ENCODE data around the gene WWOX.

Gene WWOX

DNA sequence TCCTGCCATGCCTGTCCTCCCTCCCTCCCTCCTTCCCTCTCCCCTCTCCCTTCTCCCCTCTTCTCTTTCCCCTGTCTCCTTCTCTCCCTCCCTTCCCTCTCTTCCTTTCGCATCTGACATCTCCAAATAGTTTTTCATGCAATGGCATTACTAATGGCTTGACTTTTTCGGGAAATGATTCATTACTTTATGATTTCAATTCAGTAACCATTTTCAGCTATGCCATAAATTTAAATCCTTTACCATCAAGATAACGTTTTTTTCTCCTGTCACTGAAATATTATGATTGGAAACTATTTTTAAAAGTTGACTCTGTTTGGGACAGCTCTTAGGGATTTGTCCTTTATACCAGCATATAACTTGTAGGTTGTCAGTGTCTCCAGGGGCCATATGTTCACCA, 201.0 kb downstream of the WWOX start:
- no peak for DNase-seq (ENCODE audit: low spot score)

GRCh38 chr16:78303946-78304345, 204.5 kb downstream of the WWOX start:
- no peak for DNase-seq (ENCODE audit: low spot score)

DNA sequence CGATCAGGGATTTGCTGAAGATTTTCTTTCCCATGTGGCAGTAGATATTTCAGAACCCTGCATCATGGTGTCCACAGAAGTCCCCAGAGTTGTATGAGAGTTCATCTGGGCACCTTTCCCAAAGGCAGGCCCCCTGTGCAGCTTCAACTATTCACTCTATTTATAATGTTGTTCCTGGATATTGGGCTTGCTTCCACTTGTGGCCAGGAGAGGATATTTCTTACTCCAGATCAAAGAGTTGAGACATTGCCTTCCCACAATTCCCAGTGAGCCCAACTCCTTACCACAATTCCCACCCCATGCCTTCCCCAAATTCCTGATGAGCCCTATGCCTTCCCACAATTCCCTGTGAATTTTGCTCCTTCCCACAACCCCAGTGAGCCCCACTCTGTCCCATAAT, 206.9 kb downstream of the WWOX start:
- DNase-seq (ENCODE audit: low spot score), result no peak

- no peak for DNase-seq (ENCODE audit: low spot score)
Measured at GRCh38 chr16:78307824-78308528, 208.5 kb downstream of the WWOX start.

- DNase-seq (ENCODE audit: low spot score), result no peak
Measured at GRCh38 chr16:78309763-78310162, 210.3 kb downstream of the WWOX start.

GRCh38 chr16:78310196-78310595, 210.7 kb downstream of the WWOX start:
- no peak for DNase-seq (ENCODE audit: low spot score)

DNA sequence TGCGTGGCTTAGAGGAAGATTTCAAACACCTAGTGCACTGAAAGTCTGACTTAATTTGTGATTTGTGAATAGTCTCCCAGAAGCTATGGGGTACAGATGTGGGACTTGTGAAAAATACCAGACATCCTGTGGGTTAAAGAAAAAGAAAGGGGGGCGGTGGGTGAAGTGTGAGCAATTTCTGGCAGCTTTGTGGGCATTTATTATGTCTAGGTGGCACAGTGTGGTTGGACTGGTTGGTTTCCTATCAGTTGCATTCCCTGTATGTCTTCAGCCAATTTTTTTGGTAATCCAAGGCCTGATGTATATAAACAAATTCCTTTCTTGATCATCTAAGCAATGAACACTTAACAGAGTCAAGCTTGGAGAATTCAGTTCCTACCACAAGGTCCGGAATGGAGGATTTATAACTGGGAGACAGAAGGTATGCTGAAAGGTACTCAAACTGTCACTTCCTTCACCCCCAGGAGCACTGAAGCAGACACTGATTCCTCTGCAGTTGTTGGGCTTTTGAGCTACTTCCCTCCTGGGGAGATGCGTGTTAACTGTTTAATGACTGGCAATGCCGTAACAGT, 211.6 kb downstream of the WWOX start:
- no peak for DNase-seq (ENCODE audit: low spot score)

GRCh38 chr16:78311831-78312230, 212.4 kb downstream of the WWOX start:
- DNase-seq (ENCODE audit: low spot score), result no peak

DNA sequence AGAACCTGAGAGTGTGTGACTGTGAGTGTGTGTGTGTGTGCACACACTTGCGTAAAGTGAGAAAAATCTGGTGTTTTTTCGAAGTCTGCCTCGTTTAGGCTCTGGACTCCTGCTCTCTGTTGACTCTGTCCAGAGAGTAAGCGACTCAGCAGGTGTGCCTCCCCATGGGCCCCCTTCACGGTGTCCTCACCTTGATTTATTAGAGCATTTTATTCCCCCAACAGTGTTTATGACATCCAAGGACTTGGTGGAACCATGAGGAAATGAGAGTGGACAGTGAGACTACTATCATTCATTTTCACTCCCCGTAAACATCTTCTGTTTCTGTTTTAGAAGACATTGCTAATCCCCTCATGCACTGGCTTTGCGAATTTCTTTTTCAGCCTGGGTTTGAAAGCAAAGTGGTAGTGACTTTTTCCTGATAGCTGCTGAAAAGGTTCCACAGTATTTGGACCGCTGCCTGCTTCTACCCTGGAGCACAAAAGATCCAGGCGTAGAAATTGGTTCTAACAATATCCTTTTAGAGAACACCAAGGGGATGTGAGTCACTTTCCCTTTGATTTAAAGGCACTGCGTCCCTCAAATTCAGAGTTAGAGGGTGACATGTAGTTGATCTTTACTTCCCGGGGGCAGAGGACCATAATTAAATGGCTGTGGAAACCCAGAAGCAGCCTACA, 218.2 kb downstream of the WWOX start:
- no peak for DNase-seq (ENCODE audit: low spot score)

GRCh38 chr16:78321620-78322360, 222.3 kb downstream of the WWOX start:
- DNase-seq (ENCODE audit: low spot score), result no peak

DNA sequence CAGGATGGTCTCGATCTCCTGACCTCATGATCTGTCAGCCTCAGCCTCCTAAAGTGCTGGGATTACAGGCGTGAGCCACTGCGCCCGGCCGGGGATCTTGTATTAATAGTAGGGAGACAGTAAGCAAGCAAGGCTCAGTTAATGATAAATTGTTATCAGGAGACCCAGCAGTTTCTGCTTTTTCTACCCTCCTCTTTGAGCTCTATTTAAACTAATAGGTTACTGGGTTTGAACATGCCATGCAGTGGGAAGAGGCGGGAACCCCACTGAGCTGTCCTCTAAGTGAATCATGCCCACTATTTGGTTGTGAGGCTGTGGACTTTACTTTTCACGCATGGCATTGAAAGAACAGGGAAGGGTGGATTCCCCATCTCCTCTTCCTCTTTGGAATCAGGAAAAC, 223.9 kb downstream of the WWOX start:
- DNase-seq (ENCODE audit: low spot score), result no peak

DNA sequence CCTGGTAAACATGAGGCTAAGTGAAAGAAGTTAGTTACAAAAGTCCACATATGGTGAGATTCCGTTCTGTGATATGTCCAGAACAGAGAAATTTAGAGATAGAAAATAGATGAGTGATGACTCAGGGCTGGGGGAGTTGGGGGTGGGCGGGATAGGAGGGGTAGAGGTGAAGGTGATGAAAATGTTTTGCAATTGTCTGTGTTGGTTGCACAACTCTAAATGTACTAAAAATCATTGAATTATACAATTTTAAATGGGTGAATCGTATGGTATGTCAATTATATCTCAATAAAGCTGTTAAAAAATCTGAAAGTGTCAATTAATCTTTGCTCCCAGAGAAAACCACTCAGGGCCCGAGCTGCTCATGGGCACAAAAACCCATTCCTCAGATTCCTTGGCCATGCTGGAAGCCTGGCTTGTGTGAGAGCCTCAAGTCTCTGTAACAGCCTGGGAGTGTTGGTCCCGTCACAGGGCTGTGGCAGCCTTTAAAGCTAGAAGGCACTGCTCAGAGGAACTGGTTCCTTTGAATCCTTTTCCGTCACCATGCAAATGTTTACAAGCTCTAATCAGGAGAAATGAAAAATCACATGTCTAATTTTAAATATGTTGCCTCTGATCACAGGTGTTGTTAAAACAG, 225.3 kb downstream of the WWOX start:
- no peak for DNase-seq (ENCODE audit: low spot score)

GRCh38 chr16:78325468-78326352, 226.3 kb downstream of the WWOX start:
- DNase-seq (ENCODE audit: low spot score), result no peak

DNA sequence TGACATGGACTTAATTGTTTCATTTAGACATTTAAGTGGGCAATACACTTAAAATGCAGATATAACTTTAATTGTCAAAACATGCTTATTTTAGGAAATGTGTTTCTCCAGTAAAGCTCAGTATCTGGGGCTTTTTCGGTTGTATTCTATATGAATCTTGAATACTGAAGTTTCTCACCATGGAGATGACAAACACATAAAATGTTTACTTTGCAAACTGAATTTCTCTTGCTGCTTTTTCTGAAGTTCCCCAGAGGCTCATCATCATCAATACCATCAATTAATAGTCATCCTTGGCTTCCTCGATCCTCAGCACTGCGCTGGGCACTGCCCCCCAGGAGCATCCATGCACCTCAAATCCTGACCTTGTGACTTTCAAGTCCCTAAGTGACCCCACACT, 227.3 kb downstream of the WWOX start:
- no peak for DNase-seq (ENCODE audit: low spot score)

GRCh38 chr16:78331731-78332130, 232.3 kb downstream of the WWOX start:
- DNase-seq (ENCODE audit: low spot score), result no peak

DNA sequence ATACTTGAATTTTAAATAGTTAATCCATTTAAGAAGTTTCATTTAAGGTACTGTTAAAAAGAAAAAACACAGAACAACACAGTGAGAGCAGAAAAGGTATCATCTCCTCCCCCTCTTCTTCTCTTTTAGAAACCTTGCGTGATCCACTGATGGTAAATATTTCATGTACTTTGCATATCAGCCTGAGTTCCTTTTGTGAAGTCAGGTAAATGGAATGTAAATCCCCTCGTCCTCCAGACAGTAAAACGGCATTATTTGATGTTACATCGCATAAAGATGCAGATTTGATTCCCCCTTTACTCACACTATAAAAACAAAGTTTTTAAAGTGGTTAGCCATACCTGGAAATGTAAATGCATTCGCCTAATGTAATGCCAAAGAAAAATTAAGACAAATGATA, 234.4 kb downstream of the WWOX start:
- DNase-seq (ENCODE audit: low spot score), result no peak

- no peak for DNase-seq (ENCODE audit: low spot score)
Measured at GRCh38 chr16:78340590-78340989, 241.1 kb downstream of the WWOX start.

DNA sequence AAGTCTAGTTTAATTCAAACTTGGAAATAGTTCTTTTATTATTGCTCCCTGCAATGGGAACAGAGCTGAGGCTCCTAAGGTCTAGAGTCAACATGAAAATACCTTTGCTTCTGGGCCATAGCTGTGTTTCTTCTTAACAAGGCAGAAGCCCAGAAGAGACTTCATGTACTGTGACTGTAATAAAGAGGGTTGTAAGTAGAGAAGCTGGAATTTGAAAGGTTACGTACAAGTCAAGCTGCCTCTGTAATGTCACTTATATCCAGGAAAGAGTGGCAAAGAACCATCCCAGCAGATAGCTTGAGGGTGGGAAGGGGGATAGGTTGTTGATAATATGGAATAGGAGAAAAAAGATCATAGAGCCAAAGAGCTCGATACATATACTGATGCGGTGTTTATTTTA, 248.6 kb downstream of the WWOX start:
- DNase-seq (ENCODE audit: low spot score), result no peak

DNA sequence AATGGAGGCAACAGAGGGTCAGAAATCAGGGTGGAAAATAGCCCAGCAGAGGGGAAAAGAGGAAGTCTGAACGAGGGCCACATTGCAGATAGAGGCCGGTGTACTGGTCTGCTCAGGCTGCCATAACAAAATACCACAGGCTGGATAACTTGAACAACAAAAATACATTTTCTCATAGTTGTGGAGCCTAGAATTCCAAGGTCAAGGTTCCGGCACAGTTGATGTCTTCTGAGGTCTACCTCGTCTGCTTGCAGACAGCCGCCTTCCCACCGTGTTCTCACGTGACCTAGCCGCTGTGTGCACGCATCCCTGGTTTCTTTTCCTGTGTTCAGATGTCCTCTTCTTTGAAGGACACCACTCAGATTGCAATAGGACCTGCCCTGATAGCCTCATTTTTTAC, 249.4 kb downstream of the WWOX start:
- no peak for DNase-seq (ENCODE audit: low spot score)

DNA sequence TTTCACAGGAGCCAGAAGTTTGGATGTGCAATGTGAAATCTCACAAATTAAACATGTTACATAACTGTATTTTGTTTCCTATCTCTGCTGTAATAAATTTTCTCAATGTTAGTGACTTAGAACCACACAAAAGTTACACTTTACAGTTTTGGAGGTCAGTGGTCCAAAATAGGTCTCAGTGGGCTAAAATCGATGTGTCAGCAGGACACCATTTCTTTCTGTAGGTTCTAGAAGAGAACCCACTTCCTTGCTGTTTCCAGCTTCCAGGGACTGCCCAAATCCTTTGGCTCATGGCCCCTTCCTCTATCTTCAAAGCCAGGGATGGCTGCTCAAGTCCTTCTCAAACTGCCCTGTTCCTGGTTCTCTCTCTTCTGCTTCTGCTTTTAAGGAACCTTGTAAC, 252.7 kb downstream of the WWOX start:
- no peak for DNase-seq (ENCODE audit: low spot score)

DNA sequence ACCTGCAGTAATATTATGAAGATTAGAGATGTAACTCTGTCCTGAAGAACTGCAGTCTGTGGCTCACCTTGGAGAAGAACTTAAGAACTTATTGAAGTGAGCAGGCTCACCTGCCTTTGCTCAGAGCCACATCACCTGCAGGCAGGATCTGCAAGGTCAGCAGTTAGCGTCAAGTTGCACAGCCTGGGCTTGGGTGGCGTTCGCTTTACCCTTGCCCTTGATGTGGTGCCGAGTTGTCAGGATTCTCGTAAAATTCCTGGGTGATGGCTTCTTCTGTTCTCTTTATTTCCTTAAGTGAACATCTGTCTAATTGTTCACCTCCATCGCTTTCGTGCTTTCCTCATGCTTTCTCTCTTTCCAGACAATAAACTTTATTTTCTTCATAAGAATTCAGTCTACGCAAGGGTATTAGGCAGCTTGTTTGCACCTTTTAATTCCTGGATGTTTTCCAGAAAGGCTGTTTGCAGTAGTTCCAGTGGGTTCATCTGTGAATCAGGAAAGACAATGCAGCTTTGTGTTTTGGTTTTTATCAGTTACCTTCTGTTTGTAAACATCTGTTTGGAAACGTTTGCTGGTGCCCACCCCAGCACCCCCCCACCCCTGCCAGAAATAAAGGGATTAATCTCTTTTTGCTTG, 254.3 kb downstream of the WWOX start:
- peak; percentile 63 for DNase-seq (ENCODE audit: low spot score)
